Left ventricle myocardium superior (tissue), 1 donor: Measurements from ENCODE around the gene HSPA1B. TPM values are rescaled to one million over a fixed set of nuclear protein-coding genes. Genes with fewer than 3 reads are reported as not detected.
A peak's percentile ranks its signal among the peaks of the same experiment; 100 is the strongest.
"Not testable (repeated sequence)": the region's sequence is repeated elsewhere in the genome, so short reads cannot be mapped to it uniquely, and the experiment has no call there.

Experiments
- ATAC-seq: fragments of 200-7000 bp; cut with Tn5 transposase; one replicate; pipeline ENCODE4 v1.9.1; 2020; ENCODE audit warnings: mild to moderate bottlenecking, moderate library complexity
- DNase-seq: peaks from one replicate; pipeline ENCODE4 v3.0.0-alpha.2; 2020
- intact Hi-C: fragments of 100-400 bp; cut with micrococcal nuclease; formaldehyde crosslinking; loops from one replicate; pipeline ENCODE4 v1.11.0; 2022
- total RNA-seq: library from RNA; stranded (reverse); fragmentation: NEBNext Ultra II Directional; extraction: Animal tissue kit (Norgen Biotek cat#: 25700); gene quantifications from one replicate; pipeline ENCODE4 v1.2.1, GENCODE V29; 2021
- donor health status: DM: no; HTN: yes; CAD: no; lungs with severe emphysema.

The HSPA1B gene
- total RNA-seq, 1 donor from 2014 or later = 233 TPM

DNA sequence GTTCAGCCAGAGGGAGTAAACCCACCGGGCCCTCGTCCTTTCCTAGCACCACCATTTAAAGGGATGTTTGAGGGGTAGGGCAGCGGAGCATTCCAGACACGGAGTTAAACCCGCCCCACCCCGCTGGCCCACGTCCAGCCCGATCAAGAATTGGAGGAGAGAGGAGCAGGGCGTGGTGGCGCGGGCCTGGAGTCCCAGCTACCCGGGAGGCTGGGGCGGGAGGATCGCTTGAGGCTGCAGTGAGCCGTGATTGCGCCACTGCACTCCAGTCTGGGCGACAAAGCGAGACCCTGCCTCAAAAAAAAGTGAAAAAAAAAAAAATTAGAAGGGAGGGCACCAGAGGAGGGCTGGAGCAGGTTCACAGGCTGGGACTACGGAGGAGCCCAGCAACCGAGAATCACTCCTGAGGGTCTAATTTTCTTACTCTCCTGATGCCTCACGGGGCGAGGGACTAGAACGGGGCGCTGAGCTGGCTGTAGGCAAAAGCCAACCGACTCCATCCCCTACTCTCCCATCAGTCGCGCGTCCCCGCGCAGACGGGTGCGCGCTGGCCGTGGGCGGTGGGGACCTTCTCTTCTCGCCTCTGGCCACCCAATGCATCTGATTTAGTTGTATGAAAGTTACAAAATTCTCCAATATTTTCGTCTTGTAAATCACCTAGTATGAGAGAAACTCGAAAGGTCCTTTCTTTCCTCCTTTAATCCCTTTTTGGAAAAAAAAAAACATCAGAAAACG is 6.1 kb upstream of the HSPA1B start:
- ATAC-seq = peak; percentile 62
- DNase-seq = peak; percentile 86
- intact Hi-C loops = no loop called here

- intact Hi-C loops = no loop called here
- peak; percentile 85 for DNase-seq
- ATAC-seq = peak; percentile 74
Measured at GRCh38 chr6:31822036-31822821, 5.3 kb upstream of the HSPA1B start.

DNA sequence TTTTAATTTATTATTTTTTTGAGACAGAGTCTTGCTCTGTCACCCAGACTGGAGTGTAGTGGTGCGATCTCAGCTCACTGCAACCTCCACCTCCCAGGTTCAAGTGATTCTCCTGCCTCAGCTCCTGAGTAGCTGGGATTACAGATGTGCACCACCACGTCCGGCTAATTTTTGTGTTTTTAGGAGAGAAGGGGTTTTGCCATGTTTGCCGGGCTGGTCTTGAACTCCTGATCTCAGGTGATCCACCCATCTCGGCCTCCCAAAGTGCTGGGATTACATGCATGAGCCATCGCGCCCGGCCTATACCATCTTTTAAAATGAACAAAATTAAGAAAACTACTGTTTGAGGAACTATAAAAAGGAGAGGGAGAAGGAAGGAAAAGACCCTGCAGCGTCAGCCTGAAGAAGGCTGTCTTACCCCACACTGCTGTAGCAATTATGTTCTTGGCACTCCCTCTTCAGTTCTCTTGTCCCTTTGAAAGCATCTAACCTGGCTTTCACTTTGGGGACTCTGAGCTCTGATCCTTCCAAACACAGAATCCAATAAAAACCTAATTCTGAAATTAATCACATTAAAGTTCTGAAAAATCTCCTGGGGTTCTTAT is 3.8 kb upstream of the HSPA1B start:
- intact Hi-C loops, DNase-seq, ATAC-seq: not testable (repeated sequence)

DNA sequence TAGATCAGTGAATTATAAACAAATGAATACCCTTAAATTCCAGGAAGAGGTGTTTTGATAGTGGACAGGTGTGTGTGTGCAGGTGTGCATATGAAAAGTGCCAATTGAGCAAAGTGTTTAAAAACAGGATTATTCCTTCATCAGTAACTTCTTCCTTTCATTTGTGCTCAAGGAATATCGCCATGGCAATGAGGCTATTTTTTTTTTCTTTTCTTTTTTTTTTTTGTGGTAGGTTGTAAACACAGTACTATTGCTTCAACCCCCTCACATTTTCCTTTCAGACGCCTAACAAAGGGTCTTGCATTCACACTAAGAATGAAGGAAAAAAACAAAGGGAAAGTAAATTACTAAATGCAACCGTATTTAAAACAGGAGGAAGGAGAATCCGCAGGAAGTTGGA is 2.0 kb upstream of the HSPA1B start:
- no peak for DNase-seq
- intact Hi-C loops = no loop called here
- ATAC-seq = no peak

DNA sequence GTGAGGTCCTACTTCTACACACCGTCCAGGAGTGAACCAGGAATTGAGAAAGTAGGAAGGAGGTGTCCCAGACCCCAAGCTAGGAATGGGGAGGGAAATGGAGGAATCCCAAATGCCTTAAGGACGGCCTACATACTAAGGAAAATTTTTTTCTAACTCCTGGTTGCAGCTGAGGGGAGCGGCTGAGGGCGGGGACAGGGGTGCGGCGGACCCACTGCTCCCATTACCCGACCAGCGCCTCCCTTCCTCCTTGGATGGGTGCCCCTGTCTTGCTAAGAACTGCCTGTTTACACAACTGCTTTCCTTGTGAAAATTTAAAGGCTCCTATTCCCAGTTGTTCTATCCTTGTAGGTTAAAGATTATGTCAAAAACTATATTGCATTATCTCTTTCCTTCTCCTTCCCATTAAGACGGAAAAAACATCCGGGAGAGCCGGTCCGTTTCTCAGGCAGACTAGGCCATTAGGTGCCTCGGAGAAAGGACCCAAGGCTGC is 699 bp upstream of the HSPA1B start:
- intact Hi-C loops = no loop called here
- ATAC-seq = peak; percentile 57
- DNase-seq = peak; percentile 91

GRCh38 chr6:31829633-31830283 is 2.2 kb downstream of the HSPA1B start:
- ATAC-seq (no peak), DNase-seq (no peak)
- intact Hi-C loops = no loop called here

DNA sequence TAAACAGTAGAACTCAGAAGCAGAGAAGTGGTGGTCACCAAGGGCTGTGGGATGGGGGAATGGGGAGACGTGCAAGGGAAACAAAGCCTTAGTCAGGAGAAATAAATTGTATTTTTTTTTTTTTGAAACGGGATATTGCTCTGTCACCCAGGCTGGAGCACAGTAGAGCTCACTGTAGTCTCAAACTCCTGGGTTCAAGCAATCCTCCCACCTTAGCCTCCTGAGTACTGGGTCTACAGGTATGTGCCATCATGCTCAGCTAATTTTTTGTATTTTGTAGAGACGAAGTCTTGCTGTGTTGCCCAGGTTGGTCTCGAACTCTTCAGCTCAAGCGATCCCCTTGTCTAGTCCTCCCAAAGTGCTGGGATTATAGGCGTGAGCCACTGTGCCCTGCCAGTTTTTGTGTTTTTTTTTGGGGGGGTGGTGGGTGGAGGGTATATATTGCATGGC is 3.4 kb downstream of the HSPA1B start:
- DNase-seq = no peak
- intact Hi-C loops = no loop called here
- no peak for ATAC-seq

- DNase-seq (no peak), ATAC-seq (no peak)
- intact Hi-C loops = no loop called here
Measured at GRCh38 chr6:31831350-31832215, 4.0 kb downstream of the HSPA1B start.

- intact Hi-C loops = no loop called here
- ATAC-seq (peak; percentile 90), DNase-seq (peak; percentile 92)
Measured at GRCh38 chr6:31834367-31835250, 7.1 kb downstream of the HSPA1B start.

DNA sequence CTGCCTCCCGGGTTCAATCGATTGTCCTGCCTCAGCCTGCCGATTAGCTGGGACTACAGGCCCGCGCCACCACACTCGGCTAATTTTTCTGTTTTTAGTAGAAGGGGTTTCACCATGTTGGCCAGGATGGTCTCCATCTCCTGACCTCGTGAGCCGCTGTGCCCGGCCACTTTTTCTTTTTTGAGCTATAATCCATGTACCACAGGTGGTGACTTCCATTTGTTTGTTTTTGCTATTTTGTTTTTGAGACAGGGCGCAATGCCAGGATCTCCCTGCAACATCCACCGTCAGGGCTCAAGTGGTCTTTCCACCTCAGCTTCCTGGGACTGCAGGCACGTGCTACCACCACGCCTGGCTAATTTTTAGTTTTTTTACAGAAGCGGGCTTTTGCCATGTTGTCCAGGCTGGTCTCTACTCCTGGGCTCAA is 8.5 kb downstream of the HSPA1B start:
- ATAC-seq = no peak
- intact Hi-C loops = no loop called here
- DNase-seq = no peak

DNA sequence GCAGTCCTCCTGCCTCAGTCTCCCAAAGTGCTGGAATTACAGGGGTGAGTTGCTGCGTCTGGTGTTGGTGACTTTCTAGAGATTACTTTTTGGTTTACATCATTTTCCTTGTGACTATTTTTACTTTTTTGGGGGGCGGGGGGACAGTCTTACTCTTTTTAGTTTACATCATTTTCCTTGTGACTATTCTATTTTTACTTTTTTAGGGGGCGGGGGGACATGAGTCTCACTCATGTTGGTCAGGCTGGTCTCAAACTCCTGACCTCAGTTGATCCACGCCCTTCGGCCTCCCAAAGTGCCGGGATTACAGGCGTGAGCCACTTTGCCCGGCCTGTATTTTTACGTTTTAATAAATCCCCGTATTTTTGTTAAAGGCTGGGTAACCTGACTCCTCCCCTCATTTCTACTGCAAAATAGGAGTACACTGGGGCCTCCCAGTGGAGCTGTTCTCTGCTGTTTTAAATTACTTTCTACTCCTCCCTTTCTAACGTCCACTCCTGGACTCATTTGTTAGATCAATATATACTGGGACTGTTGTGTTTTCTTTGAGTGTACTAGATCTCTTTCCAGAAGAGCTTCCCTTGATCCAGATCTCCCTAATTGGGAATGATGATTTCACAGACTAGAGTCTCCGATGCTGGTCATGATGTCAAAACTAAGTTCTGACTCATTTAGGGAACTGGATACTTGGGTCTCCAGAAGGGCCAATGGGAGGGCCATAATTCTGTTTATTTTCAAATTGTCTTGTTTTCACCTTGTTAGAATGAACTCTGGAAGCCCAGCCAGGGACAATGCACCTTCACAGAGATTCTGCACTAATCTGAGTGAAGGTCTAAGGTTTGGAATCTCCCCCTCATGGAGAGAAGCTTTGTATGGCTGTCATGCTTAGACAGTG is 9.2 kb downstream of the HSPA1B start:
- ATAC-seq = no peak
- intact Hi-C loops = no loop called here
- no peak for DNase-seq

DNA sequence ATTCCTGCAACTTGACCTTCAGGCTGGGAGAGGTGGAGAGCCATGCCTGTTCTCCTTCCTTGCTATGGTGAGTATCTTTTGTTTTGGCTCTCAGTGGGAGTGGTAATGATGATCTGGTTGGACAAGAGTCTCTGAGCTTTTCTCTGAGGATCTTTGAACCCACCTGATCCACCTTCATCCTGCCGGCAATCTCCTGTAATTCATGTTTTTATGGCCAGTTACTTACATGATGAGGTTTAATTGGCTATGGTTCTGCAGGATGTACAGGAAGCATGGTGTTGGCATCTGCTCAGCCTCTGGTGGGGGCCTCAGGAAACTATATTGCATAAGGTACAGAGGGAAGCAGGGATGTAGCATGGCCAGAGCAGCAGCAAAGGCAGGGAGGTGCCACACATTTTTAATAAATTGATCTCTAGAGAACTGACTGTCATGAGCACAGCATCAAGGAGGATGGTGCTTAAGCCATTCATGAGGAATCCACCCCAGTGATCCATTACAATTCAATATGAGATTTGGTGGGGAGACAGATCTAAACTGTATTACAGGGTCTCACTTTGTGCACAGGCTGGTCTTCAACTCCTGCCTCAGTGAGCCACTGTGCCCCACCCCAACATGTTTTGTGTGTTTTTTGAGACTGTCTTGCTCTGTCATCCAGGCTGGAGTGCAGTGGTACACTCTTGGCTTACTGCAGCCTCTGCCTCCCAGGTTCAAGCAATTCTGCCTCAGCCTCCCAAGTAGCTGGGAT is 10.0 kb downstream of the HSPA1B start:
- intact Hi-C loops = no loop called here
- ATAC-seq = no peak
- no peak for DNase-seq

GRCh38 chr6:31838114-31838553 is 10.6 kb downstream of the HSPA1B start:
- ATAC-seq, DNase-seq, intact Hi-C loops: not testable (repeated sequence)

- ATAC-seq (no peak), DNase-seq (no peak)
- intact Hi-C loops = no loop called here
Measured at GRCh38 chr6:31838968-31839367, 11.4 kb downstream of the HSPA1B start.

- ATAC-seq, DNase-seq, intact Hi-C loops: not testable (repeated sequence)
Measured at GRCh38 chr6:31839779-31840126, 12.2 kb downstream of the HSPA1B start.

DNA sequence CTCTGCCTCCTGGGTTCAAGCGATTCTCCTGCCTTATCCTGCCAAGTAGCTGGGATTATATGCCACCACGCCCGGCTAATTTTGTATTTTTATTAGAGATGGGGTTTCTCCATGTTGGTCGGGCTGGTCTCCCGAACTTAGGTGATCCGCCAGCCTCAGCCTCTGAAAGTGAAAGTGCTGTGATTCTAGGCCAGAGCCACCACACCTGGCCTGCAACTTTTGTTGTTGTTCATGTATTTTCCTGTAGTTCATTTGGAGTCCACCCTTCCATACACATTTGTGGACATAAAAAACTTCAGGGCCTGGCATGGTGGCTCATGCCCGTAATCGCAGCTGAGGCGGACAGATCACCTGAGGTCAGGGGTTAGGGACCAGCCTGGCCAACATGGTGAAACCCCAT is 14.5 kb downstream of the HSPA1B start:
- intact Hi-C loops = no loop called here
- no peak for DNase-seq
- ATAC-seq = no peak
